ENCODE results near the gene ZSCAN1.

Gene ZSCAN1

DNA sequence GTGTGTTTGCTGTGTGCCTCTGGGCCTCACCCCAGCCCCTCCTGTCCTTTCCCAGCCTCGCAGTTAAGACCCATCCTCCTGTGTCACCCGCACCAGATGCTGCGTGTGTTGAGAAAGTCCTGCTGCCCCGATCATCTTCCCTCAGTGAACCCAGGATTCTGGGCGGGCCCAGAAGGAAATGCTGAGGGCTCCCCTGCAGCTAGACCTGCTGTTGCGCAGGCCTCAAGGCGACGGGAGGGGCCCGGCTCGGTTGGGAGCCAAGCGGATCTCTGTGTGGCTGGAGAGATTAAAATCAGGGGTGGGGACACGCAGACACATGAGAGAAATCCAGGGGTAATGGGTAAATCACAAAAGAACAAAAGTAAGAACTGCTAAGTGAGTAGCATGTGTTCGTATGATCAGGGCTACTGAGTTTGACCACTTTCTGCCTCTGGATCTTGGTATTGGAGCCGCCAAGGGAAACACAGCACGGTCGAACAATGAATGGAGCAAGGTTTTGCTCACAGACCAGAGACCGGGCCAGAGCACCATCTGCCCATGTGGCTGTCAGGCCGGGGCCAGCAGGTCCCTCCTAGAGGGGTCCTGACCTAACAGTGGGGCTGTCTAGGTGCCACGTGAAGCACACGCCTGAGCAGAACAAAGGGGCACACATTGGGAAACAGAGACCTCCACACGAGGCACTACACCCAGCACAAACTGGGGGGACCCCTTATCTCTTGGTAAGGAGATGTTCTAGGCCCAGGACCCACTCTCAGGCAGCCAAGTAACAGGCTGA, 7.1 kb downstream of the ZSCAN1 start:
- no peak for DNase-seq (ENCODE audit: low read depth, low spot score)

DNA sequence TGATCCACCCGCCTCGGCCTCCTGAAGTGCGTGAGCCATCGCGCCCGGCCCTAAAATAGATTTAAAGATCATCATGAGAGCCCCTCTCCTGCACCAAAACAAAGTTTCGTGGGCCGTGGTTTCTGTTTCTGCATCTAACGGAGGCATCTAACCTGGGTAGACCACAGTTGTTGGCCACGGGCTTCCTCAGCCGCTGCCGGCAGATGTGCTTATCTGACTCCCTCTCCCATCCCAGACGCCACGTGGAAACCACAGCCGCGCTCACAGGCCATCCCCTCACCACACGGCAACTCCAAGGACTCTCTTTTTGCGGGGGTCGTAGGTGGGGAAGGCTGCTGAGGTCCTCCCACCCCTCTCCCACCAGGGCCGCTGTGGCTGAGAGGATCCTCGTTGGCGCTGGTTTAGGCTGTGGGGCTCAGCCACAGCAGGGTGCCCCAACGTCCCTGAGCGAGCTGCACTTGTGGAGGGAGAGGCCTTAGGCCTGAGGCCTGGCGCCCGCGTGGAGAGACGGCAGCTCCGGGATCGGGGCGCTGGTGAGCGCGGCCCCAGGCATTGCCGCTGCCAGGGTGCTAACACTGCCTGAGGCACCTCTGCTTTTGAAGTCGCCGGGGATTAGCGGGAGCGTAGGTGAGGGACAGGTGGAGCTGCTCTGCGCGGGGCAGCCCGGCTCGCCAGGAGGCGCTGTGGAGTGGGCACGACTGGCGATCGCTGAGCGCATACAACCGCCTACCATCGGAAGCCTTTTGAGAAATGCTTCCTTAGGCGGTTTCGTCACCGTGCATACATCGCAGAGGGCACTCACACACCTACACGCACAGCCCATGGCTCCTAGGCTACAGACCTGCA, 8.9 kb downstream of the ZSCAN1 start:
- DNase-seq (ENCODE audit: low read depth, low spot score) = no peak

- no peak for DNase-seq (ENCODE audit: low read depth, low spot score)
These were observed 10.6 kb downstream of the ZSCAN1 start for GRCh38 chr19:58044391-58044790.

DNA sequence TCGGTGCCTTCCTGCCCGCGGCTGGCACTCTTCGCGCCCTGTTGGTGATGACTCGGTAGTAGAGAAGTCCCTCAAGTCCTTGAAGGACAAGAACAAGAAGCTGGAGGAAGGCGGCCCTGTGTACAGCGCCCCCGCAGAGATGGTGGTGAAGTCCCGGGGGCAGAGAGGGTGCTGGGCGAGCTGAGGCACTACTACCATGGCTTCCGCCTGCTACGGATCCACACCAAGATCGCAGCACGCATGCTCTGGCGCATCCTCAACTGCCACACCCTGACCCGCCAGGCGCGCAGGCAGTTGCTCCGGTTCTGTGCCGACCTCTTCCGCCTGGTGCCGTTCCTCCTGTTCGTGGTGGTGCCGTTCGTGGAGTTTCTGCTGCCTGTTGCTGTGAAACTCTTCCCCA, 11.1 kb downstream of the ZSCAN1 start:
- no peak for DNase-seq (ENCODE audit: low read depth, low spot score)

DNA sequence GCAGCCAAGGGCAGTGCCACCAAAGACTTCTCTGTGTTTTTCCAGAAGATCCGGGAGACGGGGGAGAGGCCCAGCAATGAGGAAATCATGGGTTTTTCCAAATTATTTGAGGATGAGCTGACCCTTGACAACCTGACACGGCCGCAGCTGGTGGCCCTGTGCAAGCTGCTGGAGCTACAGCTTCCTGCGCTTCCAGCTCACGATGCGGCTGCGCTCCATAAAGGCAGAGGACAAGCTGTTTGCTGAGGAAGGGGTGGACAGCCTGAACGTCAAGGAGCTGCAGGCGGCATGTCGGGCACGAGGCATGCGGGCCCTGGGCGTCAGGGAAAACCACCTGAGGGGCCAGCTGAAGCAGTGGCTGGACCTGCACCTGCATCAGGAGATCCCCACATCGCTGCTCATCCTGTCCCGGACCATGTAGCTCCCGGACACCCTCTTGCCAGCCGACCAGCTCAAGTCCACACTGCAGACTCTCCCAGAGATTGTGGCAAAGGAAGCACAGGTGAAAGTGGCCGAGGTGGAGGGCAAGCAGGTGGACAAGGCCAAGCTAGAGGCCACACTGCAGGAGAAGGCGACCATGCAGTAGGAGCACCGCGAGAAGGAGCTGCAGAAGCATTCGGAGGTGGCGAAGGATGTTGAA, 11.7 kb downstream of the ZSCAN1 start:
- DNase-seq (ENCODE audit: low read depth, low spot score) = no peak

DNA sequence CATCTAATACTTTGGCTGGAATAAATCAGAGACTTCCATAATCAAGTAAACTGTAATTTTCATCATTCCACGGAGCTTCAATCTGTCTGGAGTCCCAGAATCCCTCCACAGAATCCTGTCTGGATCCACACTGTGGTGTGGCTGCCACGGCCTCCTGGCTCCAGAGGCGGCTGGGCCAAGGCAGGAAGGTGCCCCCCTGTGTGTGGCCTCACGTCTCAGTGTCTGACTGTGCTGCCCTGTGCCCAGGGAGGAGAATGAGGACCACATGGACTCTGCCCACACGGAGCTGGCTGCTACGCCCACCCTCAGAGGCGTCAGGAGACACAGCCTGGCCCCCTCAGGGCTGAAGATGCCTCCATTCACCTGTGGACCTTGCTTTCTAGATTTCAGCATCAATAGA, 13.0 kb downstream of the ZSCAN1 start:
- DNase-seq (ENCODE audit: low read depth, low spot score) = no peak

DNA sequence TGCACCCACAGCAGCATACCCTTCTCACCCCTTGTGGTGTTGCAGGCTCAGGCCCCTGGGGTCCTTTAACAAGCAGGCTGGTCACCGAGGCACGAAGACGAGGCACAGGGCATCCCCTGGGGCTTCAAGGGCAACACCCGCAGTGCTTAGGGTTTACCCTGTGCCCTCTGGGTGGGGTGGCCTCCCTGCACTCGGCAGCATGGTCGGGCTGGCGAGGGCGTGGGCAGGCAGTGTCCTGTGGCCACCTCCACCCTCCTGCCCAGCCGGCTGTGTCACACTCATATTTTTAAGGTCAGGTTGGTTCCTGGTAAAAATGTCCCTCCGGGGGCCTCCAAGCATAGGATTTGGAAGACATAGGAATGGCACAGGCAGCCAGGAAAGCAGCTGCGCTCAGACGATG, 13.8 kb downstream of the ZSCAN1 start:
- no peak for DNase-seq (ENCODE audit: low read depth, low spot score)

DNA sequence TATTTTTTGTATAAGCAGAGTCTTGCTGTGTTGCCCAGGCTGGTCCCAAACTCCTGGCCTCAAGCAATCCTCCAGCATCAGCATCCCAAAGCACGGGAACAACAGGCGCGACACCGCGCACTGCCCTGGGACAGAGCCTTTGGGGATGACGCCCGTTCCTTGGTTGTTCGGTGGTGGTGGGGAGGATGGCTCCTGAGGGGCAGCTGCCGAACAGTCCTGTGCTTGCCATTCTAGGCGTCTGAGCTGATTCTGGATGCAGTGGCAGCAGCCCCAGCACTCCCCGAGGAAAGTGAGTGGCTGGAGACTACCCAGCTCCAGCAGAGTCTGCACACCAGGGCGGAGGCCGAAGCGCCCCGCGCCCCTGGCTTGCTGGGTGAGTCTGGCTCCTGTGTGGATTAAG, 18.4 kb downstream of the ZSCAN1 start:
- no peak for DNase-seq (ENCODE audit: low read depth, low spot score)

DNA sequence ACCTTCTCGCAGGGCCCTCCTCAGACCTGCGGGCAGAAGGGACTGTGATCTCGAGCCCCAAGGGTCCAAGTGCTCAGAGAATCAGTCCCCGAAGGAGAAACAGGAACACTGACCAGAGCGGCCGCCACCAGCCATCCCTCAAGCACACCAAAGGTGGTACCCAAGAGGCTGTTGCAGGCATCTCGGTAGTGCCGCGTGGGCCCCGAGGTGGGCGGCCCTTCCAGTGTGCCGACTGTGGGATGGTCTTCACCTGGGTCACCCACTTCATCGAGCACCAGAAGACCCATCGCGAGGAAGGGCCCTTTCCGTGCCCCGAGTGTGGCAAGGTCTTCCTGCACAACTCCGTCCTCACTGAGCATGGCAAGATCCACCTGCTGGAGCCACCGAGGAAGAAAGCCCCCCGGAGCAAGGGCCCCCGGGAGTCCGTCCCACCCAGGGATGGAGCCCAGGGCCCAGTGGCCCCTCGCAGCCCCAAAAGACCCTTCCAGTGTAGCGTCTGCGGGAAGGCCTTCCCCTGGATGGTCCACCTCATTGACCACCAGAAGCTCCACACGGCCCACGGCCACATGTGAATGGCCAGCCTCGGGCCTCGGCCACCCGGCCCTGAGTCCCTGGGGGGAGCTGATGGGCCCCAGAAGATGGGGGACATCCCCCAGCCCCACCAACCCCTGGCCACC, 19.8 kb downstream of the ZSCAN1 start:
- DNase-seq (ENCODE audit: low read depth, low spot score) = no peak

DNA sequence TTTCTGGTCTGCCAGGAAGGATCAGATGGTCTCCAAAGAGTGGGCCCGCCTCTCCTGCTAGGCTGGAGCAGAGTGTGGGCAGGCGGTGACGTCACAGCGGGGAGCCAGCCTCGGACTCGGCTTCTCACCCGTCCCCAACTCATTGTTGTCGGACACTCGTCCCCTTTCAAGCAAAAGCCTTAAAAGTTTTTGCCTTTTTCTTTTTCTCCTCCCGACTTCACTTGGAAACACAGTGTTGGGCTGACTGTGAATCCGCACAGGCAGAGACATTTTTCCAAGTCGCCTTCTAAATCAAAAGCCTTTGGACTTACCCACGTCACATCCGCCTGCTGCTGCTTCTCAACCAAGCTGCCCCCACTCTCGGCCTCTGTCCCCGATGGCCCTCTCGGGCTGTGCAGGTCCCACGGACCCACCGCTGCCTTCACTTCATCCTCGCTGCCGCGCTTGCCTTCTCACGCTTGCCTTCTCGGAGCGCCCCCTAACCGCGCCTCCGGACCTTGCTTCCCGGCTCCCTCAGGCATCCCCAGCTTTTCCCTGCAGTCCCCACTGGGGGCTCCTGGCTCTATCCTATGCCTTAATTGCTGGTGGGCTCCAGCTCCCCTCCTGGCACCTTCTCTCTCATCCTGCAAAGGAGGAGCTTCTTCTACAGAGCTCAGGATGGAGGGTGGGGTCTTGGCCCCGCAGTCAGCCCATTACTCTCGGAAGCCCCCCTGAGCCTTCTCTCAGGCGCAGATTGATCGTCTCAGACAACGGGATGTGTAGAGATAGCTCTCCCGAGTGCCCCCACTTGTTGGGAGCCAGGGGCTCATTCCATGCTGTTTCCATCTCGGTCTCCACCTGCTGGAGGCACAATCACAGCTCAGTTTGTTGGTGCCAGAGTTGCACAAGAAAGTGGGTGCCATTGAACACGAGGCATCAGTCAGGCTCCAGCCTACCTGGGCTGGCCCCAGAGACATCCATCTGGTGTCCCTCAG, 21.4 kb downstream of the ZSCAN1 start:
- DNase-seq (ENCODE audit: low read depth, low spot score) = no peak

GRCh38 chr19:58056261-58056660, 22.4 kb downstream of the ZSCAN1 start:
- no peak for DNase-seq (ENCODE audit: low read depth, low spot score)

DNA sequence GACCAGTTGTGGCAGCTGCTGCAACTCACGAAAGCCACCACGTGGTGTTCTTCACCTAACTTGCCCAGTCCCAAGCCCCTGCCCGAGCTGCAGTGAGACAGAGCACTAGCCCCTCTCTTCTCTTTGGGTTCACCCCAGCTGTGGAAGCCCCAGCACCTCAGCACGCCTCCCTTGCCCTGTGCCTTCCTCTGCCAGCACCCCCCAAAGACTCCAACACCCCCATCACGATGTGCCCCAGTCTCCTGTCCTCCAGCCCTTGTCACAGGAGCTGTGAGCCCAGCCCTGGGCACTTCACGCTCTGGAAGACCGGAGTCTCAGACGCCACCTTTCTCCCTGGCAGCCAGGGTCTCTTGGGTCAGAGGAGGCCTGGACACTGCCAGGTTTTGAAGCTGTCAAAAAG, 23.0 kb downstream of the ZSCAN1 start:
- no peak for DNase-seq (ENCODE audit: low read depth, low spot score)

DNA sequence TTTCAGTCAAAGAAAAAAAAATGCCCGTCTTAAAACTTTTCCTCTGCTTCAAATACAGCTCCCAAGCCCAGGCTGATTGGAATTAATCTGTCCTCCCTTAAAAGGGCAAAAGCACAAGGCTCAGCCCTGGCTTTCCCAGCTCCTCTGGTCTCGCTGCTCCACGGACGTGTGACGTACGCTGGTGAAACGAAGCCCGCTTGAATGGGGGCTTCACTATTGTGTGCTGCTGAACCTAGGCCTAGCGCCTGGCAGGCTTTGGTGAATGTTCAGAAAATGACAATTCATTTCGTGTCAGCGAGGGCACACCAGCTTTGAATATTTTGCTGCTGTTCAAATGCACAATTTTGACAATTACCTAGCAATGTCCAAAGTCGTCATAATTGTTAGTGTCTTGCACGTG, 24.6 kb downstream of the ZSCAN1 start:
- DNase-seq (ENCODE audit: low read depth, low spot score) = no peak

DNA sequence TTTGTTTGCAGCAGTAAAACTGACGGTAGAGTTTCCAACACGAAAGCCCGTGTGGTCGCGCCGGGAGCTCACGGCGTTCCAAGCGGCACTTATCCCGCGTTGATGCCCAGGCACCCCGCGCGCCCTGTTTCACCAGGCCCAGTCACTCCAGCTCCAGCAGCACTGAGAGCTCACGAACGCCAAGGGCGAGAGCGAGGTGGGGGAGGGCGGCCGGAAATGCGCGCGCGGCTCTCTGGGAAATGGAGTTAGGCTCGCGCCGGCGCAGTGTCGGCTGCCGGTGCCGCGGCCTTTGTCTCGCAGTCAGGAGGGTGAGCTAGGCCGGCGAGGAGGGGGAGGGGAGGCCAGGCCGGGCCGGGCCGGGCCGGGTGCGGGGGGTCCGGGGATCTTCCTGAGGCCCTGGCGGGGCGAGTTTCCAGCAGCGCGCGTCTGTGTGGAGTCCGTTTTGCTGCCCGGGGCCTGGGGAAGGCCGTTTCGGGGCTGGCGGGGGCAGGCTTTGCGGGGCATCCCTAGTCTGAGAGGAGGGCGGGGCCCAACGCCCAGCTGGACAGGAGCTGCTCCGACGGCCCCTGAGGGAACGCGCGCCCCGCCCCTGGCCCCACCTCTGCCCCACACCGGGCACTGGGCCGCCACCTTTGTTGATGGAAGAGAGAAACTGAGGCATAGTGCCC, 25.3 kb downstream of the ZSCAN1 start, which contains the start of gene ZNF135:
ZNF135 (plus strand) TSS at position 280 of the 668 bp plus-strand sequence. CDS start 721 bp downstream, outside the sequence.
- DNase-seq (ENCODE audit: low read depth, low spot score) = no peak

- no peak for DNase-seq (ENCODE audit: low read depth, low spot score)
These were observed 25.9 kb downstream of the ZSCAN1 start for GRCh38 chr19:58059671-58060078.

GRCh38 chr19:58060231-58060630, 26.4 kb downstream of the ZSCAN1 start:
- no peak for DNase-seq (ENCODE audit: low read depth, low spot score)

DNA sequence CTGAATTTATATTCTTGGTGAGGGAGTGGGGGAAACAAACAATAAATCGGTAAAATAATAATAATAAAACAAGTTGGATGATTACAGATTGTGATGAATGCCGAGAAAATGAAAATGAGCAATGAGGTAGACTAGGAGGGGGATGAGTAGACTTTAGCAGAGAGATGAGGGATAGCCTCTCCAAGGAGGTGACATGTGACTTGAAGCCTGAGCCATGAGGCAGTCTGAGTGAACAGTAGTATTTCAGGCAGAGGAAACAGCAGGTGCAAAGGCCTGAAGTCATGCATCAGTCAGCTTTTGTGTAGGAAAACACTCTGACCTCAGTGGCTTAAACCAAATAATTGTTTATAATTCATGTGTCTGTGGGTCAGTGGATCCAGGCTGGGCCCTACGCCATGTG, 29.9 kb downstream of the ZSCAN1 start:
- DNase-seq (ENCODE audit: low read depth, low spot score) = no peak

GRCh38 chr19:58067240-58067912, 33.6 kb downstream of the ZSCAN1 start:
- DNase-seq (ENCODE audit: low read depth, low spot score) = no peak

- no peak for DNase-seq (ENCODE audit: low read depth, low spot score)
These were observed 46.0 kb downstream of the ZSCAN1 start for GRCh38 chr19:58079792-58080191.

All from iPS DF 19.7 (cell line).